Pons (tissue), 1 donor: Measurements from ENCODE around the gene ASCL2.
A peak's percentile ranks its signal among the peaks of the same experiment; 100 is the strongest.

Experiments used
- DNase-seq: peaks from one replicate; pipeline ENCODE4 v3.0.0-alpha.2; 2016; ENCODE audit warnings: low spot score

The ASCL2 gene, protein sequence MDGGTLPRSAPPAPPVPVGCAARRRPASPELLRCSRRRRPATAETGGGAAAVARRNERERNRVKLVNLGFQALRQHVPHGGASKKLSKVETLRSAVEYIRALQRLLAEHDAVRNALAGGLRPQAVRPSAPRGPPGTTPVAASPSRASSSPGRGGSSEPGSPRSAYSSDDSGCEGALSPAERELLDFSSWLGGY

DNA sequence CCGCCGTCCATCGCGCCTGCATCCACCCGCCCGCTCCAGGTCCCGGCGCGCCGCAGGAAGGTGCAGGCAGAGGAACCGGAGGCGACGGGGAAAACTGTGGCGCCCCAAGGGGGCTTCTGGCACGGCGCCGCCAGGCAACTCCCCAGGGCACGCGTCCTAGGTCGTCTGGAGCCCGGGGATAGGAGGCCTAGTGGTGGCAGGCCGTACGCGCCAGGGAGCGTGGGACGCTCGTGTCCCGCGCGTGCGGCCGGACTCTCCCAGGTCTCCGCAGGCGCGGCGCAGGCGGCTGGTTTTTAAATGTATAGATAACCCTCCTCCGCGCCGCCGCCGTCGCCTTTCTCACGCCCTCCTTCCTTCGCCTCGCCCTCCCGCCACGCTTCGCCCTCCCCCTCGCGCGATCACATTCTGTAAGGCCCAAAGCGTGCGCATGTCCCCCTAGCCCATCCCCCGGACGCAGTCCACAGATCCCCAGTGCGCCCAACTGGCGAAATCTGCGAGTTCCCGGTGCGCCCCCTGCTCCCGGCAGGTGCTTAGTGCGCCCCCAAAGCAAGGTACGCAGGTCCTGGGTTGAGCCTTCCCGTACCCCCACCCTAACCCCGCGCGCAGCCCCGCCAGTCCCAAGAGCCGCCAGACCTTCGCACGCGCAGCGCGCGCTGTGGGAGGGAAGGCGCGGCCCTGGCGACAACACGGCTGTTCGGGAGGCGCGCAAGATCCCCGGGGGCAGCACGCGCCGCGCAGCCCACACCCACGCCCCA lies at the start of gene ASCL2:
ASCL2 (minus strand) TSS at position 267 of the 755 bp plus-strand sequence; CDS start at position 11, 256 bp downstream.
- DNase-seq, result no peak

DNA sequence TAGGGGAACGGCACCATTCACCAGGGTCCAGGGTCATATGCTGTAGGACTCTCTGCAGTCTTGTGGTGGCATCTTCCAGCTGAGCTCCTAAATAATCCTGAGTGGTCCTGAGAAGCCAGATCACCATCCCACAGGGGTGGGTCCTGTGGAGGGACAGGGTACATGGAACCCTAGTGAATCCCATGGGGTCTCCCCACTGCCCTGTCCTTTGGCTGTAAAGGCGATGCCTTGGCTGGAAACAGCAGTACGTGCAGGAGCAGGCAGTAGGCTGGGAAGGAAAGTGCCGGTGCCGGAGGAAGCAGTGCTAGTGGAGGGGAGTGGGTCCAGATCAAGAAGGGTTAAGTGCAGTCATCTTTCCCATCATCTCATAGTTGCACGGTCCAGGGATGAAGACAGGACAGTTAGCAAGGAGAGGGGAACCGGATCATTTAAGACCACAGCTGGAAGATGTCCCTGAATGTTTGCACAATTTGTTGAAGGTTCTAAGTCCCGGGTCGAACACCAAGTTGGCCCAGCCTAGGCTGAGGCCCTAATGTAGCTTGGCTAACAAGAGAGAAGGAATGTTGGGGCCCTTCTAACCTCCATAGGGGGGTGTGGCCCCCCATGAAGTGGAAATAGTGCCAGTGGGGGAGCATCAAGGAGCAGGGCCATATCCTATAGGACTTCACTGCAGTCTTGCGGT lies 49.5 kb upstream of the ASCL2 start:
- no peak for DNase-seq

DNA sequence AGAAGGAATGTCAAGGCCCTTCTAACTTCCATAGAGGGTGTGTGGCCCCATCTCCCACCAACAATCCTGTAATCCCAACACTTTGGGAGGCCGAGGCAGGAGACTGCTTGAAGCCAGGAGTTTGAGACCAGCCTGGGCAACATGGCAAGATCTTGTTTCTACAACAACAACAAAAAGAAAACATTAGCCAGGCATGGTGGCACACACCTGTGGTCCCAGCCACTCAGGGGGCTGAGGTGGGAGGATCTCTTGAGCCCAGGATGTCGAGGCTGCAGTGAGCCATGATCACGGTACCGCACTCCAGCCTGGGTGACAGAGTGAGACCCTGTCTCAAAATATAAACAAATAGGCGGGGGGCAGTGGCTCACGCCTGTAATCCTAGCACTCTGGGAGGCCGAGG lies 48.3 kb upstream of the ASCL2 start:
- no peak for DNase-seq

DNA sequence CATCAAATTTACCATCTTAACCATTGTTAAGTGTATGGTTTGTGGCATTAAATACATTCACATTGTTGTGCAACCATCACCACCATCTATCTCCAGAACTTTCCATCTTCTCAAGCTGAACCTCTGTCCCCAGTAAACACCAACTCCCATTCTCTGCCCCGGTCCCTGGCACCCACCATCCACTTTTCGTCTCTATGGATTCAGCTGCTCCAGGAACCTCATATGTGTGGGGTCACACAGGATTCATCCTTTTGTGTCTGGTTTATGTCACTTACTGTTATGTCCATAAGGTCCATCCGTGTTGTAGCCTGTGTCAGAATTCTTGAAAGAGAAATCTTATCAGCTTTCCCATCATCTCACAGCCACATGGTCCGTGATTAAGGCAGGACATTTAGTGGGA lies 47.7 kb upstream of the ASCL2 start:
- DNase-seq, result no peak

DNA sequence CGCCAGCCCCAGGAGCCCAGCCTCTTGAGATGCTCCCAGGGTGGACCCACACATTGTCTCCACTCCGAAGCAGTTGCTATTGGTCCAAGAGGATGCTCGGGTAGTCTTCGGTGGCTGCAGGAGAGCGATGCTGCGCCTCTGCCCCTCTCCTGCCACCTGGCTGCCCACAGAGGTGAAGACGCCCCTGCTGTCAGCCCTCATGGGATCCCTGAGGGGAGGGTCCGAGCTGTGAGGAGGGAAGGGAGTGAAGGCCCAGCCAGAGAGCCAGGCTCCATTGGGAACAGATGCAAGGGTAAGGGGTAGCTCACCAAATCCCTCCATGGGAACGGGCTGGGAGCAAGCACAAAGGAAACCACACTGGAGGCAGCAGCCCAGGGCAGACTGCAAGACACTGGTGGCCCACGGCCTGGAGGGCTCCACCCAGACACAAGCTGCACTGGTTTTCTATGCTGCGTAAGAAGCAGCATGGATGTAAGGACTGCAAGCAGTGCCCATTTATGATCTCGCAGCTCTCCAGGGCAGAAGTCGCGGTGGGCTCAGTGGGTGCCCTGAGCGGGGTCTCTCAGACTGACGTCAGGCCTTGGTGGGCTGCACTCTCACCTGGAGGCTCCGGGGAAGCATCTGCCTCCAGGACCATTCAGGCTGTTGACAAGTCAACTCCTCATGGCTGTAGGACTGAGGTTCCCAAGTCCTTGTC lies 47.1 kb upstream of the ASCL2 start:
- no peak for DNase-seq

DNA sequence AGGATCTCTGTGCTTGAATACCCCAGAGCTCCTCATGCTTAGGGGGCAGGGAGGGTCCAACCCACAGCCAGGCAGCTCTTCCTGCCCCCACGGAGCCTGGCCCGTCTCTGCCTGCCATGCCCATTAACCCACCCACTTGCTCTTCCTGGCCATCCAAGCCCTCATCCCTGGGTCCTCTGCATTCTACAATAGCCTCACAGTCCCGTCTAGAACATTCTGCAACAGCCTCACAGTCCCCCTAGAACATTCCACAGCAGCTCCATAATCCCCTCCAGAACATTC lies 46.5 kb upstream of the ASCL2 start:
- DNase-seq, result no peak

DNA sequence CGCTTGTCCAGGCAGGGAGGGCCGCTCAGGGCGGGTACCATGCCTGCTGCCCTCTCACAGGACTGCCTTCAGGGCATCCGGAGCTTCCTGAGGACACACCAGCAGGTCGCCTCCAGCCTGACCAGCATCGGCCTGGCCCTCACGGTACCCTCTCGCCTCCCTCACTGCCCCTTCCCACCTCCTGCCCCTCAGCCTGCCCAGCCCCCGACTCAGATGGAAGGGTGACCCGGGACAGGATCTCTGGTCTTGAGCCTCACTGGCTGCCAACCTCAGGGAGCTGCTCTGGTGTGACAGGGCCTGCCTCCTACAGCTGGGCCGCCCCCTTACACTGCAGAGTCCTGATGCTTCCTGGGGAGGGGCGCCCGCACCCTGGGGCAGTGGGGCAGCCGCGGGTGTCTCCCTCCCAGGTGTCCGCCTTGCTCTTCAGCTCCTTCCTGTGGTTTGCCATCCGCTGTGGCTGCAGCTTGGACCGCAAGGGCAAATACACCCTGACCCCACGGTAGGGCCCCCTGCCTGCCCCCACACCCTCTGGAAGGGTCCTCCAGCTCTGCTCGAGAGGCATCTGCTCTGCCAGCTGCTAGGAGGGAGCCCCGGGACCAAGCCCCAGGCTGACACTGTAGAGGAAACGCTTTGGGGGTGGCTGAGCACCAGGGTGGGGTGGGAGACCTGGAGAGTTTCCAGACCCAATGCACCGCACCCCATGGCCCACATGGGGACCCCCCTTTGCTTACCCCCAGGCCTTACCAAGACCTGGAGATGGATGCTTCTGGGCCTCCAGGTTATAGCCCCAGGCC lies 46.0 kb upstream of the ASCL2 start:
- DNase-seq, result no peak

DNA sequence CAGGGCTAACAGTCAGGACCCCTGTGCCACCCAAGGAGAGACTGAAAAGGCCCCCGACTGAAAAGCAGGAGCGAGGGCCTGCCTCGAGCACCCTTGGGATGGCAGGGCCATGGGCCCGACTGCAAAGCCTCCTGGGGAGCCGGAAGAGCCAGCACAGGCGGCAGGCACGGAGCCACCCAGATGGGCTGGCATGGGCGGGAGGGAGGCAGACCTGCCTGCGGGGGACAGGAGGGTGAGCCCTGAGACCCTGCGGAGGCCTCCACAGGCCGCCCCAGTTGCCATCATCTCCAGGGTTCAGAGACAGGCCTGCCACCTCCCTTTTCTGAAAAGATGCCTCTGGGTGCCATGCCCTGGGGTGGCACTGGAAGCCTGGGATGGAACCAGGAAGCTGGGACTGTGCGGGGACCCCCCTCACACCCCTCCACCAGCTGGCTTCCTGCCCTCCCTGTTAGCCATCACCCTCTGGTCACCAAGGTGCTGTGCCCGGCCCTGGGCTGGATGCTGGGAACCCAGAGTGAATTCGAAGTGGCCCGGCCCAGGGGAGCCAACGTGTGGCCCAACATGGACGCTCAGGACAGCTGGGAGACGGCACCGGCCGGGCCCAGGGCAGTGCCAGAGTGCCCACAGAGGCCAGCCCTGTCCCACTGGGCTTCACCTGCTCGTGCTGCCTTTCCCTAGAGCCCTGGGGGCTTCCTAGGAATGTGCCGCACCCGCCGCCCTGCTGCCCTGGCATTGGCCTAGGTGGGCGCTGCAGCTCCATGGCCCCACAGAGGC lies 45.2 kb upstream of the ASCL2 start:
- DNase-seq, result no peak

DNA sequence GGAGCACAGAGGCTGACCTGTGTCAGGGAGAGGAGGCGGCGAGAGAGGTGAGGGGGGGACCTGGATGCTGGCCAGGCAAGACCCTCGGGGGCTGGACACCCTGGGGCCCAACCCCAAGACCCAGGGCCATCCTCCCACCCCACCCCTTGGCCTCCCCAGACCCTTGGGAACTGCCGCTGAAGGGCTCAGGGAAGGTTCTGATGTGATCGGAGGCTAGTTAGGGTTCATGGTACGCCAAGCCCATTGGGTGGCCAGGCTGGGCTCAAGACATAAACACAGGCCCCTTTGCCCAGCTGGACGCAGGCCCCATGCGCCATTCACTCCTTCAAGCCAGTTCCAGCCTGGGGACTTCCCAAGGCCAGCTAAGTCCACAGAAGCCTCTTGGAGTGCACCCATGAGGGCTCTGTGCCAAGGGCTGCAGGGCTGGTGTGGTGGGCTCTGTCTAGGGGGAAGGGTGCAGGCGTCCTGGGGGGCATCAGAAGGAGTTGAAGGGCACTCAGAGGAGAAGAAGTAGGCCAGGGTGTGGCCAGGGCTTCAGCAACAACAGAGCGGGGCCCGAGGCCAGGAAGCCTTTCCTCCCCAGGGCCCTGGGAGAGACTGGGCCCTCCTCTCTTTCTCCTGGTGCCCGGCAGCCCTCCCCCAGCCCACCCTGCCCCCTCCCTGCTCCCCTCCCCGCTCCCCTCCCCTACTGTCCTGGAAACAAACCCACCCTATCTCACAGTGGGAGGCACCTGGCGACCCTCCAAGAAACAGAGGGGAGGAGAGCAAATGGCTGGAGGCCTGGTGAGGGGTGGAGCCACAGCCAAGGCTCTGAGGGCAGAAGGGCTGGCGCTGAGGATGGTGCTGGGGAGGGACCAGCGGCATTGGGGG lies 44.4 kb upstream of the ASCL2 start:
- peak; percentile 71 for DNase-seq

DNA sequence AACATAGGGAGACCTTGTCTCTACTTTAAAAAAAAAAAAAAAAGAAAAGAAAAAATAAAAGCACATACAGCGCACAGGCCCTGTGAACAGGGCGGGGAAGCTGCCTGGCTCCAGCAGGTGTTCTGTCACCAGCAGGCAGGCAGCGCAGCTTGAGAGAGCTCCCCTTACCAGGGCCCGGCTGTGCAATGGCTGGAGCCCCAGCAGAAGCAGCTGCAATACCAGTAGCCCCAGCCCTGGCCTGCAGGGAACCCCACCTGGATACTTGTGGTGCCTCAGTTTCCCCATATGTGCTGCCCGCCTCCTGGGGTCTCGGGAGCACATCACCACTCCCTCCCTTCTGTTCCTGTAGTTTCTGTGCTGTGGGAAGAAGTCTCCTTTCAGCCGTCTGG lies 43.7 kb upstream of the ASCL2 start:
- no peak for DNase-seq

DNA sequence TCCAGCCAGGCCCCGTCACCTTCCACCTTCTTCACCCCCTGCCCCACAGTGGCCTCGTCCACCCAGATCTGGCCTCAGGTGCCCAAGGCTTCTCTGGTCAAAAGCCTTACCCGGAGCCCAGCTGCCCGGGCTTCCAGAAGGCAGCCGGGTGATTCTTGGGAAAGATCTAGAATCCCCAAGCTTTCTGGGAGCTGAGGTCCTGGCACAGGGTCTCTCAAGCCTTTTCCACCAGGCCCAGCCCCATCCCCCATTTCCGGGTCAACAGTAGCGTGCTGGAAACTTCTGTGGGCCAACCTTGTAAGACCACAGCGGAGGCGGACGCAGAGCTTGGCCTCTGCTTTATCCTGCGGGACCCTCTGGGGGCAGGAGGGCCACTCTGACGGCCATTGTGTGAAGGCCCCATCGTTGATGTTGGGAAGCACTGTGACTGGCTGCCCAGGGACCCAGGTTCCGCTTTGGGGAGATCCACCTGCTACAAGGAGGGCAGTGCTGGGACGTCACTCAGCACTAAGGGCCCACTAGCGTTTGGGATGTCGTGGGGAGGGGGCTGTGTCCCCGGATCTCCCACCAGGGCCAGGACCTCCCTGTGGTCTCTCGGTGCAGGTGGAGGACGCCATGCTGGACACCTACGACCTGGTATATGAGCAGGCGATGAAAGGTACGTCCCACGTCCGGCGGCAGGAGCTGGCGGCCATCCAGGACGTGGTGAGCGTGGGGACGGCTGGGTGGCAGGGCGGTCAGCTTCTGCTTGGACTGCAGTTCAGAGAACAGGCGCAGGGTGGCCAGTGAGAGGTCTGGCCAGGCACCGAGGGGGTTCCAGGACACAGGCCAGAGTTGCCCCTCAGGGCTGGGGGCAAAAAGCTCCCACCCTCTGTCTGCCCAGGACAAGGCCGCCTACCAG lies 42.9 kb upstream of the ASCL2 start:
- DNase-seq, result no peak

DNA sequence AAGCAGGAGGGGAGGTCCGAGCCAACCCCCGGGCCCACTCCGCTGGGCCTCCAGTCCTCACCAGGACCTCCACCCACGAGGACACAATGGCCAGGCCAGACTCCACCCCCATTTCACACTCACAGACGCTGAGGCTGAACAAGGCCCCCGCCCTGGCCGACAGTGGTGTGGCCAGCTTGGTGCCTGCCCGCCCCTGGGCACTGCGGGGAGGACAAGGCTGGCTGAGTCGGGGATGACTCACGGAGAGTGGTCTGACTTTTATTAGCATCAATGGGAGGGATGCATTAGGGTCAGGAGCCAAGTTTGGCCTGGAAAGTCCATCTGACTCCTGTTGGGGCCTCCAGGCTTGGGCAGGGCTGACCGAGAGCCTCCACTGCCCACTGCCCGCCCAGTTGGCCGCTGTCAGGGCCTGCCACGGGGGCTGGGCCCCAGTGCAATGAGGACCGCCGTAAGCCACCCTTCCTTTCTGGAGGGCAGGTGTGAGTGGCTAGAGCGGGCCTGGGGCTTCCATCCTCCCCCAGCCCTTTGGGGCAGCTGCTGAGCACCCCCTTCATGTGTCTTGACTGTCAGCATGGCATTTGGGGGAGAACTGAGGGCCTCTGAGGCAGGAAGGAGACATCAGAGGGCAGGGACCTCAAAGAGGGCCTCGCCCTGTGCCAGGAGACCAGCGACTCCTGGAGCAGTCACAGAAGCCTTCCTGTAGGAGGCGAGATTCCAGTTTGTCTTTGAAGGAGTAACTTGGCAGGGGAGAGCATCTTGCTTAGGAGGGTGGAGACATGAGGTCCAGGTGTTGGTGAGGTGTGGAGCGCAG lies 42.0 kb upstream of the ASCL2 start:
- DNase-seq, result no peak

DNA sequence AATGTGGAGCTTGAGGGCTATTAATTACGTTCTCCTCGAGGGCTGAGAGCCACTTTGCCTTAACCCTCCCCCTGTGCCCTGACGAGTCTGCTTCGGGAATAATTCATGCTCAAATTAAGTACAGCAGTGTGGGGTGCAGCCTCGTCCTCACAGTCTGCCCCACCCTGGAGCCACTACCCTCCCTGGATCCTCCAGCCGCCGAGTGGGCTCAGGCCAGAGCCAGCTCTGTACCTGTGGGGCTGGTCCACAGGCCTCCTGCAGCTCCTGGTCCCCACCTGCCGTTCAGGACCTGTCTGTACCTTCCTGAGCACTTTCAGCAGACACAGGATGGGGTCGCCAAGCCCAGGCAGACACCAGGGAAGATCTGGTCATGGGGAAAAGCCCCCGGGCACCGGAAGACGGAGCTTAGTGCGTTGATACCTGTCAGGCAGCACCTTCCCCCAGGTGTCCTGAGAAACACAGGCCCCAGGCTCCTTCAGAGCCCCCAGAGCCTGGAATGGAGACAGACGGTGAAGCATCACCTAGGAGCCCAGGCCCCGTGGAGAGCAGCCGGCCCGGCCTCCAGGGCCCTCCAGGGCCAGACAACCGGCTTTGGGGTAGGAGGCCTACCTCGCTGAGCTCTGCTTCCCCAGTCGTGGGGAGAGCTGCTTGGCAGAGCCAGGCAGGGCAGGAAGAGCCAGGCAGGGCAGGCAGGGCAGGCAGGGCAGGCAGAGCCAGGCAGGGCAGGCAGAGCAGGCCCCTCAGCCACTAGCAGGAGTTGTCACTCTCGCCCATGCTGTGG lies 41.2 kb upstream of the ASCL2 start:
- no peak for DNase-seq

DNA sequence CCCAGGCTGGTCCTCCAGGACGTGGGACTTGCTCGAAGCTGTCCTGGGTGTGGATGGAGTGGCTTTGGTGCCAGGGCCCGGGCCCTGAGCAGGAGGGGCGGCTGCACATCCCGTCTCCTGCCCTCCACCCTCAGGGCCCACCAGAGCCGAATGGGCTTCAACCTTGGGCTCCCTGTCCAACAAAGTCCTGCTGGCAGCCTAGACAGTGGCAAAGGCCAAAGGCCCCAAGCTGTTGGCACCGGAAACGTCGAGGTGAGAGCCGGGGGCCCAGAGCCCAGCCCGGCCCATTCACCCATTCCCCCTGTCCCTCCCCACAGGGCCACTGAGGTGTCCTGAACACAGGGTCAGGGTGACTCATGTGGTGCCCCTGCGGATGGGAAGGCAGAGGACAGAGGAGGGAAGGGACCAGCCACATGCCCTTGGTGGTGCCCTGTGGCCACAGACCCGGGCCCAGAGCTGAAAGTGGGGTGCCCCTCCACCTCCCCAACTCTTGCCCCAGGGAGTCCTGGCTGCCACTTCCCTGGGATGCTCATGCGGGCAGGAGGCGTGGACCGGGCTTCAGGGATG lies 40.5 kb upstream of the ASCL2 start:
- DNase-seq, result no peak

DNA sequence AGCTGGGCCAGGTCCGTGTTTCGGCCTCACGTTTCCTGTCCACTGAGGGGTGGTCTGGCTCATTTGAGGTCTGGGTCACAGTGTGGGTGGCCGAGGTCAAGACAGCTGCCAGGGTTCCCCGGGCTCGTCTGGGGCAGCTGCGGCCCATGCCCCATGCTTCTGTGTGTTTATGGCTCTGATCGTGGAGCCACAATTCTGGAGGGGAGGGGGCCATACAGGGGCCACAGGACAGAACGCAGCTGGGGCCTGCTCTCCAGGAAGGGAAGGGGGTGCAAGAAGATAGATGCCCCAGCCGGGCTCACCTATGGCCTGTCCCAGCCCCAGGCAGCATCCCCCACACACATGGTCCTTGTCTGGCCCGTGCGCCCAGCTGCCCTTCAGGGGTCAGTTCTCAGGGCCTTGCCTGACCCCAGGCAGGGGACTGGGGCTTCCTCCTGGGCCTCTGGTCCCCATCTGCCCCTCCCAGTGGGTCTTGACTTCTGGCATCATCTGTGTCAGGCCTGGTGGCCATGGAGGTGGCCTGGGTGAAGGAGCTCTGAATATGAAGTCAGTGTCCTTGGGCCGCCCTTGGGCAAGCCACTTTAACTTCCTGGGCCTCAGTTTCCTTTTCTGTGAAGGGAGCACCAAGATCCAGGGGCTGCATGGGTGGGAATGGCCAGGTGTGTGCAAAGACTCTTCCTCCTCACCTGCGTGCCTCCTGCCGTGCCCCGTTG lies 39.8 kb upstream of the ASCL2 start:
- DNase-seq, result no peak

DNA sequence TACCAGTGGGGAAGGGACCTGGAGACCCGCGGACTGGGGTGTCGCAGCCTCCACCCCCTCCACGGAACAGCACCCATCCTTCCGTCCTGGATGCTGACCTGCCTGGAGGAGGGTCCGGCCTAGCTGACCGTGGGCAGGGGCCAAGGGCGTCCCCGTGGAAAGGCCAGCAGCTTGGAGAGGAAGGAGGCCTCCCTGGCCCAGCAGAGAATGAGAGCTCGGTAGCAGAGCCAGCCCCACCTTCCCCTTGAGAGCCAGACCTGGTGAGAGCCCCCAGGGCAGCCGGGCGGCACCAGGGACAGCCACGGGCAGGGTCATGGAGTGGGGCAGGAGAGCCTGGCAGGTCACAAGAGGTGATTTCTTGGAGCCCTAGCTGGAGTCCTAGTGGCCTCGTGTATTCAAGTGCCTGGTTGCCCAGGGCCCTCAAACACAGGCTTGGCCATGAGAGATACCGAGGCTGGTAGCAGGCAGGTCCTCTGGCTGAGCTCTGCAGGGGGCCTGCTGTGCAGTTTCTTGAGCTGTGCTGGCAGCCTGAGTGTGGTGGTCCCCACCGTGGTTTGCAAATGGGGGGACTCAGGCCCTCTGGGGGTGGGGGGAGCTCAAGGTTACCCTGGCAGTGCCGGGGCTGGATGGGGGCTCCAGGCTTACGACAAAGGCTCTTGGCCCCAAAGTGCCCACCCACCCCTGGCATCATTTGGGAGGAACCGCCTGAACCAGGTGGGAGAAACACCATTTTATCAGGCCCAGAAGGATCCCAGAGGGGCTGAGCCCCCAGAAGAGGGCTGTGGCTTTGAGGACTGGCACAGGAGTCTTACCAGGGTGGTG lies 39.1 kb upstream of the ASCL2 start:
- no peak for DNase-seq
